Right kidney (tissue), 1 donor: Measurements from ENCODE around the gene UBXN6.

Experiments used
- DNase-seq: peaks from one replicate; pipeline ENCODE4 v3.0.0-alpha.2; 2016

Gene UBXN6

DNA sequence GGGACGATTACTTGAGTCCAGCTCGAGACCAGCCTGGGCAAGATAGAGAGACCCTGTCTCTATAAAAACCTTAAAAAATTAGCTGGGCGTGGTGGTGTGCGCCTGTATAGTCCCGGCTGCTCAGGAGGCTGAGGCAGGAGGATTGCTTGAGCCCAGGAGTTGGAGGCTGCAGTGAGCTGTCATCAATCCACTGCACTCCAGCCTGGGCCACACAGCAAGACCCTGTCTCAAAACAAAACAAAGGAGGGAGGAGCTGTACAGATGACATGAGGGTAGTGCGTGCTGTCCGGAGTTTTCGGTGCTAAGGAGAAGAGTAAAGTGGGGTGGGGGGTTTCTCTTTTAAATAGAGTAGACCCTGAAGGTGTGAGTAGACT, 37.1 kb upstream of the UBXN6 start:
- DNase-seq: no peak

DNA sequence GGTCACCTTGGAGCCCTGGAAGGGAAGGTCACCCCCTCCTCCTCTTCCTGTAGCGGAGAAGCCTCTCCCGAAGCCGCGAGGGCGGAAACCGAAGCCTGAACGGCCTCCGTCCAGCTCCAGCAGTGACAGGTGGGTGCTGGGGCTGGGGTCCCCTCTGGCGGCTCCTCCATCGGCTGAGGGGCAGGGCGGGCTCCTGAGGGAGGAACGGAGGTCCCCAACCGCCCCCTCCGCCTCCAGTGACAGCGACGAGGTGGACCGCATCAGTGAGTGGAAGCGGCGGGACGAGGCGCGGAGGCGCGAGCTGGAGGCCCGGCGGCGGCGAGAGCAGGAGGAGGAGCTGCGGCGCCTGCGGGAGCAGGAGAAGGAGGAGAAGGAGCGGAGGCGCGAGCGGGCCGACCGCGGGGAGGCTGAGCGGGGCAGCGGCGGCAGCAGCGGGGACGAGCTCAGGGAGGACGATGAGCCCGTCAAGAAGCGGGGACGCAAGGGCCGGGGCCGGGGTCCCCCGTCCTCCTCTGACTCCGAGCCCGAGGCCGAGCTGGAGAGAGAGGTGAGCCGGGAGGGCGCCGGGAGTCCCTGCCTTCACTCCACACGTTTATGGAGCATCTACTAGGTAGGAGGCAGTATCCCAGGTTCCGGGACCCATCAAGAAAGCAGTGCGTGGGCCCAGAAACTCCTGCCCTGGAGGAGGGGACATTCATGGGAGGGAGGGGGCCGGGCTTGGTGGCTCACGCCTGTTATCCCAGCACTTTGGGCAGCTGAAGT, 36.5 kb upstream of the UBXN6 start:
- no peak for DNase-seq

DNA sequence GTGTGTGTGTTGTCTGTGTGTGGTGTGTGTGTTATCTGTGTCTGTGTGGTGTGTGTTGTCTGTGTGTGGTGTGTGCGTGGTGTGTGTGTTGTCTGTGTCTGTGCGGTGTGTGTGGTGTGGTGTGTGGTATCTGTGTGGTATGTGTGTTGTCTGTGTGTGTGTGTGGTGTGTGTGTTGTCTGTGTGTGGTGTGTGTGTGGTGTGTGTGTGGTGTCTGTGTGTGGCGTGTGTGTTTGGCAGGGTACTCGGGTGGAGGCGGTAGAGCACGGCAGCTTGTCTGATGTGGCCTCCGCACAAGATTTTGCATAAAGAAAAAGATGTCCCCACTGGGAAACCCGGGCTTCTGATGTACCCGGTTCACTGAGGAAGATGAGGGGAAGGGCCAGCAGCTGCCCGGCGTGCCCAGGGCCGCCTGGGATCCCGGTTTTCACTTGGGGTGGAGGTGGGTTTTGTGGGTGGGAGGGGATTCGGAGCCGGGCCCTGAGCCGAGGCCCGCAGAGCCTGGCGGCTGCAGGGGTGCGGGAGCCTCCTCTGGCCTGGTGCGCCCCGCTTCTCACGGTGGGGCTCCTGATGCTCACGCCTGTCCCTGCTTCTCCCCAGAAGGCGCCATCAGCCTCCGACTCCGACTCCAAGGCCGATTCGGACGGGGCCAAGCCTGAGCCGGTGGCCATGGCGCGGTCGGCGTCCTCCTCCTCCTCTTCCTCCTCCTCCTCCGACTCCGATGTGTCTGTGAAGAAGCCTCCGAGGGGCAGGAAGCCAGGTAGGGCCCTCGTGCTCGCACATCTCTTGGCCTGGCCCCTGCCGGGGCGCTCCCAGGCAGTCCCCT, 35.7 kb upstream of the UBXN6 start:
- no peak for DNase-seq

DNA sequence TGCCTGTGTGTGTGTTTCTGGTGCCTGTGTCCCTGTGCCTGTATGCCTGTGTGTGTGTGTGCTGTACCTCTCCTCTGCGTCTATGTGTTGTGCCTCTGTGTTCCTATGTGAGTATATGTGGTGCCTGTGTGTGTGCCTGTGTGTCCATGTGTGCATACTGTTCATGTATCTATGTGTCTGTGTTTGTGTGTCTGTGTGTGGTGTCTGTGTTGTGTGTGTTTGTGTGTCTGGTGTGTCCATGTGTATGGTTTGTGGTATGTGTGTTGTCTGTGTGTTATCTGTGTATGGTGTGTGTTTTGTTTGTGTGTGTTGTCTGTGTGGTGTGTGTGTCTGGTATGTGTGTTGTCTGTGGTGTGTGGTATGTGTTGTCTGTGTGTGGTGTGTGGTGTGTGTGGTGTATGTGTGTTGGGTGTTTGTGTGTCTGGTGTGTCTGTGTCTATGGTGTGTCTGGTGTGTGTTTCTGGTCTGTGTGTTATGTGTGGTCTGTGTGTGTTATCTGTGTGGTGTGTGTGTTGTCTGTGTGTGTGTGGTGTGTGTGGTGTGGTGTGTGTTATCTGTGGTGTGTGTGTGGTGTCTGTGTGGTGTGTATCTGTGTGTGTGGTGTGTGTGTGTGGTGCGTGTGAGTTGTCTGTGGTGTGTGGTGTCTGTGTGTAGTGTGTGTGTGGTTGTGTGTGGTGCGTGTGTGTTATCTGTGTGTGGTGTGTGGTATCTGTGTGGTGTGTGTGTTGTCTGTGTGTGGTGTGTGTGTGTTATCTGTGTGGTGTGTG, 34.9 kb upstream of the UBXN6 start:
- DNase-seq: no peak

DNA sequence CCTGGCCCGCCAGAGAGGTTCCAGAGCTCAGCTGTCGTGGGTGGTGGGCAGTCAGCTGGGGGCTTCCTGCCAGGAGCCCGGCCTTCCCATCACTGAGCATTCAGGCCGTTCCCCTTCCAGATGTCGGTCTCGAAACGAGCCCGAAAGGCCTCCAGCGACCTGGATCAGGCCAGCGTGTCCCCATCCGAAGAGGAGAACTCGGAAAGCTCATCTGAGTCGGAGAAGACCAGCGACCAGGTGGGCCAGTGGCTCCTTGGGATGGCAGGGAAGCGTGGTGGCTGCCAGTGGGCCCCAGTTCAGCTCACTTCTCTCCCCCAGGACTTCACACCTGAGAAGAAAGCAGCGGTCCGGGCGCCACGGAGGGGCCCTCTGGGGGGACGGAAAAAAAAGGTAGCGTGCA, 33.9 kb upstream of the UBXN6 start:
- no peak for DNase-seq

DNA sequence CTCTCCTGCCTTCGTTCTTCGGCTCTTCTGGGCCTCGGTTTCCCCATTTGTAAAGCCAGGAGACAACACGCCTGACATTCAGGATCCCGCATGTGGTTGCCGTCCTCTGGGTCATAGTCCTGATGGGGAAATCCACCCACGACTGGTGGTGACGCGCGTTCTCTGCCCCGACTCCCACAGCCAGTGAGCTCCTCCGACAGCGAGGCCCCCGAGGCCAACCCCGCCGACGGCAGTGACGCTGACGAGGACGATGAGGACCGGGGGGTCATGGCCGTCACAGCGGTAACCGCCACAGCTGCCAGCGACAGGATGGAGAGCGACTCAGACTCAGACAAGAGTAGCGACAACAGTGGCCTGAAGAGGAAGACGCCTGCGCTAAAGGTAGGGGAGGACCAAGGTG, 30.9 kb upstream of the UBXN6 start:
- no peak for DNase-seq

- no peak for DNase-seq
These were observed 30.0 kb upstream of the UBXN6 start for GRCh38 chr19:4487572-4487971.

- no peak for DNase-seq
These were observed 25.8 kb upstream of the UBXN6 start for GRCh38 chr19:4483385-4483784.

DNA sequence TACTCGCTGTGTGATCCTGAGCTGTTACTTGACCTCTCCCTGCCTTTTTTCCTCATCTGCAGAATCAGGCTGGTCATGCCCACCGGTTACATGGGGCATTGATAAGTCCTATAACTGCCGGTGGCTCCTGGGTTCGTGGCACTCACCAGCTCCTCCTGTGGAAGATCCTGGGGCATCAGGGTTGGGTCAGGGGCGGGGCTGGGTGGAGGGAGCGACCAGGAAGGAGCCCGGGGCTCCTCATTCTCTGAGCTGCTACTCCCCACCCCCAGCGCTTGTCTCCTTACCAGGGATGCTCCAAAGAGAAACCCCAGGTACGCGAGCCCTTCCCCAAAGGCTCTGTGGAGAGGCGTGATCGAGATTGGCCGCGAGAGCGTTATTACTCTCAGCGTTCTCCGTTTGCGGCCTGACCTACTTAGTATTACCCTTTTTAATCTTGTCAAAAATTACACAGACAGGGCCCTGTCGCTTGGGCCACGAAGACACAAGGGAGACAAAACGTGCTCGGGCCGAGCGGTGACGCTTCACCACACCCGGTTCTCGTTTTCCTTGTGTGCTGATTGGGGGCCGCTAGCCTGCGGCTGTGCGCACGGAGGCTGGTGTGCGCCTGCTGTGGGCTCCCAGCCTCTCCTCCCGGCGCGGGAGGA, 25.2 kb upstream of the UBXN6 start:
- no peak for DNase-seq

DNA sequence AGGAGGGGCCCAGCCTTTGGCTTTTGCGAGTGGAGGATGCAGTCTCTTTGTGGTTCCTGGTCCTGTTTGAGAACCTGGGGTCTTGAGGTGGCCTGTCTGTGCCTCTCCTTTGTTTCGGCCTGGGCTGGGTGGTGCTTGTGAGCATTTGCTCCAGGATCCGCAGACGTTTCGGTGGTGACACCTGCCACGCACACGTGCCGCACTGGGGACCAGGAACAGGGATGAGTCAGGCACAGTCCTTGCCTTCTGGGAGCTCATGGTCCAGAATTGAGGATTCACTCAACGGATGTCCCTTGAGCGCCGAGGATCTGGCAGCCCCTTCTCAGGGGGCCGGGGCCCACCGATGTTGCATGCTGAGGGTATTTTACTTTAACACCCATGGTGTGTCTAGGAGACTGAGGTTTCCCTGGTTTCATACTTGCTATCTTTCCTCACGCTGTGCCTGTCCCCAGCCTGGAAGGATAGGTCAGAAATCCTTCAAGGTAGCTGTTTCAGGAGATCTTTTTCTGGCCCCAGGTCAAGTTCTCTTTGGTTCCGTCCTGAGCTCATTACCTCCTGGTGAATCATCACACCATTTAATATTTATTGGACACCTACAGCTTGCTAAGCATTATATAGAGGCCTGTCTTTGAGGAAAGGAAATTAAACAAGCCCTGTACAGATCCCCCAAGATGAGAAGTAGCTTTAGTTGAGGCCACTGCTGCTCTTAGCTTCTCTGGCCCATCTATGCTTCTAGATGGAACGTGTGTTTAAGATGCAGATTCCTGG, 19.6 kb upstream of the UBXN6 start:
- no peak for DNase-seq

GRCh38 chr19:4474514-4475022, 17.0 kb upstream of the UBXN6 start:
- DNase-seq: peak; percentile 42

GRCh38 chr19:4473763-4474513, 16.3 kb upstream of the UBXN6 start:
- DNase-seq: no peak

DNA sequence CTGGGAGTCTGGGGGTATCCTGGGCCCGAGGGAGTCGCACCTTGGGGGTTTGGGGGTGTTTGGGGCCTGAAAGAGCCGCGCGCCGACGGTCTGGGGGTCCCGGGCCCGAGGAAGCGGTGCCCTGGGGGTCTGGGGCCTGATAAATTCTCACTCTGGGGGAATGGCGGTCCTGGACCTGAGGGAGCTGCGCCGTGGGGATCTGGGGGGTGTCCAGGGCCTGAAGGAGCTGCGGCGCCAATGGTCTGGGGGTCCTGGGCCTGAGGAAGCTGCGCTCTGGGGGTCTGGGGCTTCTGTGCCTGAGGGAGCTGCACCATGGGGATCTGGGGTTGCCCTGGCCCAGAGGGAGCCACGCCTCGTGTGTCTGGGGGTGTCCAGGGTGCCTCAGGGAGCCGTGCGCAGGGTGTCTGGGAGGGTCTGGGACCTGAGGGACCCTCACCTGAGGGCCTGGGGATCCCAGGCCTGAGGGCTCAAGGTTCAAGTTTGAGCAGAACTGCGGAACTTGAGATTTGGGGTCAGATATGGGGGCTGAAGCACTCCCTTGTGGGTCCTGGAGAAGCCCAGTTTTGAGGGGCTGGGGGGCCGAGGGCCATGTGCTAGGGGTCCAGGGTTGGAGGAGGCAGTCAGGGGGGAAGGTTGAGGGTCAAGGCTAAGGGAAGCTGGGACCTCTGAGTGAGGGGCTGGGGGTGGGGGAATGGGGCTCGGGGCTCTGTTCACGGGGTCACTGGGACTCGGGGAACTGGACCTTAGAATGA, 15.6 kb upstream of the UBXN6 start:
- no peak for DNase-seq

DNA sequence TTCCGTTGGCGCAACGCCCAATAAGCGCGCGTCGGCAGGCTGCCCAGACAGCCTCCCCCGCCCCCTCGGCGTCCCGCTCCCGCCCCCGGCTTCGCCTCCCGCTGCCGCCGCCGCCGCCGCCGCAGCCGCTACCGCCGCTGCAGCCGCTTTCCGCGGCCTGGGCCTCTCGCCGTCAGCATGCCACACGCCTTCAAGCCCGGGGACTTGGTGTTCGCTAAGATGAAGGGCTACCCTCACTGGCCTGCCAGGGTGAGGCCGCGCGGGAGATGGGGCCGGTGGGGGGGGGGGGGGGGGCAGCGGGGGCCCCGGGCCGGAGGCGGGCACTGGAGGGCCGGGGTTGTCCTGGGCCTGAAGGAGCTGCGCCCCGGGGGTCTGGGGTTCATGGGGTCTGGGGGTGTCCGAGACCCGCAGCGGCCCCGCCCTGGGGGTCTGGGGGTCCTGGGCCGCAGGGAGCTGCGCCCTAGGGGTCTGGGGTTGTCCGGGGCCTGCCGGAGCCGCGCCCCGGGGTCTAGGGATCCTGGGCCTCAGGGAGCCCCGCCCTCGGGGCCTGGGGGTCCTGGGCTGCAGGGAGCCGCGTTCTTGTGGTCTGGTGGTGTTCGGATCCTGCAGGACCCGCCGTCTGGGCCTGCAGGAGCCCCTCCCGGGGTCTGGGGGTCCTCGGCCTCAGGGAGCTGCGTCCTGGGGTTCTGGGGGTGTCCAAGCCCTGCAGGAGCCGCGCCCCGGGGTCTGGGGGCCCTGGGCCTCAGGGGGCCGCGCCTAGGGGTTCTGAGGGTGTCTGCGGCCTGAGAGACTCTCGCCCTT, 14.8 kb upstream of the UBXN6 start, which contains the start of gene HDGFL2:
TSS of gene HDGFL2 (plus strand) at position 124 of the 801 bp plus-strand sequence. CDS start at position 178, 54 bp downstream.
- DNase-seq: no peak

DNA sequence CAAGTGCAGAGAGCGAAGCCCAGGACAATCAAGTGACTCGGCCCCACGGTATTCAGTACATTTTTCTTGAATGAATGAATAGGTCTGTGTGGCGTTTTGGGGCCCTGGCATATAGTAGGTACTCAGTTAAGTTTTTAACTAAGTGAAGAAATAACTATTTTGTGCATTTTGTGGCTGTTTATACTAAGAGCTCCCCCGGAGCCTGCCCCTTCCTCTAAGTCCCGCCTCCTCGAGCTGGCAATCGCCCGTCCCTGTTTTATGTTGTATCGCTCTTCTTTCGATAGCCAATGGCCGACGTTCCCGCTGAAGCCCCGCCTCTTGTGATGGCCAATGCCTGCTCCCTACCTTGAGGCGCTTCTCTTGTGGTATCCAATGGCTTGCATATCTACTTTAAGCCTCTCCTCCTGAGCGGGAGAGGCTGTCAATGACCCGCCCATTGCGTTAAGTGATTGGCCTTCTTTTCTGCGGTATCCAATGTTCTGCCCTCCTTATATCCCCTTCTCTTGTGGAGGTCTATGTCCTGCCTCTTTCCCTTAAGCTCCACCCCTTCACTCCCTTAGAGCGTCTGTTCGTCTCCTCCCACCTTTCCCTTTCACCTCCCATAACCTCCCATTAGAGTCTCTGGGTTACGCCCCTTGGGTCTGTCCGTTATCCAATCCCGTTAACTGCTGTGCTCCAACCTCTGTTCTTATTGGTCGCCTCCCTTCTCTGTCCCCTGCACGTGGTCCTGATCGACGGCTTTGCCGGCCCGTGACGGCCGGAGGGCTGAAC, 14.0 kb upstream of the UBXN6 start:
- peak; percentile 88 for DNase-seq

GRCh38 chr19:4467835-4468234, 10.2 kb upstream of the UBXN6 start:
- no peak for DNase-seq

DNA sequence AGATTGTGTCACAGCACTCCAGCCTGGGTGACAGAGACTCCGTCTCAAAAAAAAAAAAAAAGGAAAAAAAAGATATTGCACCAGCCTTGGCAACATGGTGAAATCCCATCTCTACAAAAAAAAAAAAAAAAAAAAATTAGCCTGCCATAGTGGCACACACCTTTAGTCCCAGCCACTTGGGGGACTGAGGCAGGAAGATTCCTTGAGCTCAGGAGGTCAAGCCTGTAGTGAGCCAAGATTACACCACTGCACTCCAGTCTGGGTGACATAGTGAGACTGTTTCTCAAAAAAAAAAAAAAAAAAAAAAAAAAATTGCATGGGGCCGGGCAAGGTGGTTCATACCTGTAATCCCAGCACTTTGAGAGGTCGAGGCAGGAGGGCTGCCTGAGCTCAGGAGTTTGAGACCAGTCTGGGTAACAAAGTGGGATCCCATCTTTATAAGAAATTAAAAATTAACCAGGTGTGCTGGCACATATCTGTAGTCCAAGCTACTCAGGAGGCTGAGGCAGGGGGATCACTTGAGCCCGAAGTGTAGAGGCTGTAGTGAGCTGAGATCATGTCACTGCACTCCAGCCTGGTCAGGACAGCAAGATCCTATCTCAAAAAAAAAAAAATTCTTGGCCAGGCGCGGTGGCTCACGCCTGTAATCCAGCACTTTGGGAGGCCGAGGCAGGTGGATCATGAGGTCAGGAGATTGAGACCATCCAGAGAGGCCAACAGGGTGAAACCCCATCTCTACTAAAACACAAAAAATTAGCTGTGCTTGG, 7.4 kb upstream of the UBXN6 start:
- no peak for DNase-seq
